H1 (cell line): ENCODE data around the gene HOTAIR. TPM values are rescaled to one million over a fixed set of nuclear protein-coding genes. Genes with fewer than 3 reads are reported as not detected.

ENCODE experiments used
- BCL11A ChIP-seq, 2 experiments: IDR thresholded peaks; one replicate each; pipeline ENCODE4 v1.6.1; 2011; ENCODE audit warnings: low read depth in 2 of 2, low read length in 2 of 2, mild to moderate bottlenecking in 2 of 2
- CBX5 ChIP-seq: fragments of 300-800, 300-1000 bp; sonication (generic); IDR thresholded peaks from 2 replicates; pipeline ENCODE4 v1.7.1; 2016; ENCODE audit warnings: antibody characterized with exemption, low read length, low read depth
- FOSL1 ChIP-seq: IDR thresholded peaks from 2 replicates; pipeline ENCODE4 v1.6.1; 2011; ENCODE audit warnings: mild to moderate bottlenecking, low read depth, low read length, moderate library complexity; ENCODE audit not compliant: insufficient read depth
- GTF2F1 ChIP-seq: IDR thresholded peaks from 2 replicates; pipeline ENCODE4 v1.6.1; 2012; ENCODE audit warnings: low read depth, low read length, improper control_type of control experiment, borderline replicate concordance
- HDAC2 ChIP-seq, 2 experiments: fragments of 300-600 bp in 1 of 2; sonication (generic) in 1 of 2; IDR thresholded peaks; 2 replicates each; pipeline ENCODE4 v1.6.1; 2011 to 2012; ENCODE audit warnings: low read depth in 2 of 2, low read length in 2 of 2, mild to moderate bottlenecking in 2 of 2, moderate library complexity in 2 of 2, borderline replicate concordance in 1 of 2, inconsistent platforms in 1 of 2
- PHF8 ChIP-seq: fragments of 200-600 bp; sonication (generic); conservative IDR thresholded peaks from 2 replicates; pipeline ENCODE4 v1.7.1; 2012; ENCODE audit warnings: low read depth, mild to moderate bottlenecking, inconsistent platforms, low read length, moderate library complexity
- SAP30 ChIP-seq: fragments of 300-600 bp; sonication (generic); IDR thresholded peaks from 2 replicates; pipeline ENCODE4 v1.7.1; 2012; ENCODE audit warnings: low read length, moderate library complexity, mild to moderate bottlenecking, inconsistent platforms; ENCODE audit not compliant: insufficient read depth, insufficient replicate concordance
- polyA plus RNA-seq, 7 experiments: library from polyadenylated mRNA; depleted of rRNA in 3 of 7; stranded (reverse) in 5 of 7; unstranded in 2 of 7; fragments of >200 nt in 5 of 7; fragments of 200-250 nt in 2 of 7; gene quantifications; 1 replicate in 5 of 7; 2 replicates in 1 of 7; 4 replicates in 1 of 7; pipeline versions ENCODE4 v1.2.1 to v1.2.3, GENCODE V29; 2011 to 2013; ENCODE audit warnings: missing spikeins in 2 of 7, mixed read lengths in 2 of 7
- total RNA-seq: library from RNA; stranded (reverse); fragmentation: NEBNext Ultra II Directional; extraction: Animal tissue kit (Norgen Biotek cat#: 25700); gene quantifications from 2 replicates; pipeline ENCODE4 v1.2.1, GENCODE V29; 2021
- TF ChIP-seq, protein P1 (sequence below): fragments of 300-600 bp; sonication (generic); IDR thresholded peaks from 2 replicates; pipeline ENCODE4 v1.7.1; 2012; ENCODE audit warnings: low read length, moderate library complexity, mild to moderate bottlenecking, inconsistent platforms; ENCODE audit not compliant: insufficient replicate concordance

HOTAIR gene
- total and polyA plus RNA-seq, 2 of the 8 experiments (the other 6 are each of a cell fraction or from before 2014, with no cell fraction given): not detected

DNA sequence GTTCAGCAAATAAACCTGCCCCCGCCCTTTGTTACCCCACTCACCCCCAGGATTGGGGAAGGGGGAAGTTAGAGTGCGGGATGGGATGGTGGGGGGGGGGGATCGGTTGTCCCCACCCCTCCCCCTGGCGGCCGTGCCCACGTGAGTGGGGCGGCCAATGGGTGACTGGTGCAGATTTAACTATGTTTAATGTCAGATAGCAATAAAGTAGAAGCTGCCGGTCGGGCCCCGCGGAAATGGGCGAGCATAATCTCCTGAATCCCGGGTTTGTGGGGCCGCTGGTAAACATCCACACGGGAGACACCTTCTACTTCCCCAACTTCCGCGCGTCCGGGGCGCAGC lies 20.1 kb downstream of the HOTAIR start, which contains the start of gene HOXC12 (continued):
- TF ChIP-seq GTF2F1 (no peak), SAP30 (no peak), HDAC2 (IDR thresholded peaks at IDR 0.05; ENCODE audit: borderline replicate concordance in 1 of 2, low read depth in 2 of 2, low read length in 2 of 2) (no peak), PHF8 (no peak), BCL11A (IDR thresholded peaks at IDR 0.05; ENCODE audit: low read depth in 2 of 2, low read length in 2 of 2) (no peak), CBX5 (no peak), FOSL1 (no peak)
- TF ChIP-seq, protein P1, sequence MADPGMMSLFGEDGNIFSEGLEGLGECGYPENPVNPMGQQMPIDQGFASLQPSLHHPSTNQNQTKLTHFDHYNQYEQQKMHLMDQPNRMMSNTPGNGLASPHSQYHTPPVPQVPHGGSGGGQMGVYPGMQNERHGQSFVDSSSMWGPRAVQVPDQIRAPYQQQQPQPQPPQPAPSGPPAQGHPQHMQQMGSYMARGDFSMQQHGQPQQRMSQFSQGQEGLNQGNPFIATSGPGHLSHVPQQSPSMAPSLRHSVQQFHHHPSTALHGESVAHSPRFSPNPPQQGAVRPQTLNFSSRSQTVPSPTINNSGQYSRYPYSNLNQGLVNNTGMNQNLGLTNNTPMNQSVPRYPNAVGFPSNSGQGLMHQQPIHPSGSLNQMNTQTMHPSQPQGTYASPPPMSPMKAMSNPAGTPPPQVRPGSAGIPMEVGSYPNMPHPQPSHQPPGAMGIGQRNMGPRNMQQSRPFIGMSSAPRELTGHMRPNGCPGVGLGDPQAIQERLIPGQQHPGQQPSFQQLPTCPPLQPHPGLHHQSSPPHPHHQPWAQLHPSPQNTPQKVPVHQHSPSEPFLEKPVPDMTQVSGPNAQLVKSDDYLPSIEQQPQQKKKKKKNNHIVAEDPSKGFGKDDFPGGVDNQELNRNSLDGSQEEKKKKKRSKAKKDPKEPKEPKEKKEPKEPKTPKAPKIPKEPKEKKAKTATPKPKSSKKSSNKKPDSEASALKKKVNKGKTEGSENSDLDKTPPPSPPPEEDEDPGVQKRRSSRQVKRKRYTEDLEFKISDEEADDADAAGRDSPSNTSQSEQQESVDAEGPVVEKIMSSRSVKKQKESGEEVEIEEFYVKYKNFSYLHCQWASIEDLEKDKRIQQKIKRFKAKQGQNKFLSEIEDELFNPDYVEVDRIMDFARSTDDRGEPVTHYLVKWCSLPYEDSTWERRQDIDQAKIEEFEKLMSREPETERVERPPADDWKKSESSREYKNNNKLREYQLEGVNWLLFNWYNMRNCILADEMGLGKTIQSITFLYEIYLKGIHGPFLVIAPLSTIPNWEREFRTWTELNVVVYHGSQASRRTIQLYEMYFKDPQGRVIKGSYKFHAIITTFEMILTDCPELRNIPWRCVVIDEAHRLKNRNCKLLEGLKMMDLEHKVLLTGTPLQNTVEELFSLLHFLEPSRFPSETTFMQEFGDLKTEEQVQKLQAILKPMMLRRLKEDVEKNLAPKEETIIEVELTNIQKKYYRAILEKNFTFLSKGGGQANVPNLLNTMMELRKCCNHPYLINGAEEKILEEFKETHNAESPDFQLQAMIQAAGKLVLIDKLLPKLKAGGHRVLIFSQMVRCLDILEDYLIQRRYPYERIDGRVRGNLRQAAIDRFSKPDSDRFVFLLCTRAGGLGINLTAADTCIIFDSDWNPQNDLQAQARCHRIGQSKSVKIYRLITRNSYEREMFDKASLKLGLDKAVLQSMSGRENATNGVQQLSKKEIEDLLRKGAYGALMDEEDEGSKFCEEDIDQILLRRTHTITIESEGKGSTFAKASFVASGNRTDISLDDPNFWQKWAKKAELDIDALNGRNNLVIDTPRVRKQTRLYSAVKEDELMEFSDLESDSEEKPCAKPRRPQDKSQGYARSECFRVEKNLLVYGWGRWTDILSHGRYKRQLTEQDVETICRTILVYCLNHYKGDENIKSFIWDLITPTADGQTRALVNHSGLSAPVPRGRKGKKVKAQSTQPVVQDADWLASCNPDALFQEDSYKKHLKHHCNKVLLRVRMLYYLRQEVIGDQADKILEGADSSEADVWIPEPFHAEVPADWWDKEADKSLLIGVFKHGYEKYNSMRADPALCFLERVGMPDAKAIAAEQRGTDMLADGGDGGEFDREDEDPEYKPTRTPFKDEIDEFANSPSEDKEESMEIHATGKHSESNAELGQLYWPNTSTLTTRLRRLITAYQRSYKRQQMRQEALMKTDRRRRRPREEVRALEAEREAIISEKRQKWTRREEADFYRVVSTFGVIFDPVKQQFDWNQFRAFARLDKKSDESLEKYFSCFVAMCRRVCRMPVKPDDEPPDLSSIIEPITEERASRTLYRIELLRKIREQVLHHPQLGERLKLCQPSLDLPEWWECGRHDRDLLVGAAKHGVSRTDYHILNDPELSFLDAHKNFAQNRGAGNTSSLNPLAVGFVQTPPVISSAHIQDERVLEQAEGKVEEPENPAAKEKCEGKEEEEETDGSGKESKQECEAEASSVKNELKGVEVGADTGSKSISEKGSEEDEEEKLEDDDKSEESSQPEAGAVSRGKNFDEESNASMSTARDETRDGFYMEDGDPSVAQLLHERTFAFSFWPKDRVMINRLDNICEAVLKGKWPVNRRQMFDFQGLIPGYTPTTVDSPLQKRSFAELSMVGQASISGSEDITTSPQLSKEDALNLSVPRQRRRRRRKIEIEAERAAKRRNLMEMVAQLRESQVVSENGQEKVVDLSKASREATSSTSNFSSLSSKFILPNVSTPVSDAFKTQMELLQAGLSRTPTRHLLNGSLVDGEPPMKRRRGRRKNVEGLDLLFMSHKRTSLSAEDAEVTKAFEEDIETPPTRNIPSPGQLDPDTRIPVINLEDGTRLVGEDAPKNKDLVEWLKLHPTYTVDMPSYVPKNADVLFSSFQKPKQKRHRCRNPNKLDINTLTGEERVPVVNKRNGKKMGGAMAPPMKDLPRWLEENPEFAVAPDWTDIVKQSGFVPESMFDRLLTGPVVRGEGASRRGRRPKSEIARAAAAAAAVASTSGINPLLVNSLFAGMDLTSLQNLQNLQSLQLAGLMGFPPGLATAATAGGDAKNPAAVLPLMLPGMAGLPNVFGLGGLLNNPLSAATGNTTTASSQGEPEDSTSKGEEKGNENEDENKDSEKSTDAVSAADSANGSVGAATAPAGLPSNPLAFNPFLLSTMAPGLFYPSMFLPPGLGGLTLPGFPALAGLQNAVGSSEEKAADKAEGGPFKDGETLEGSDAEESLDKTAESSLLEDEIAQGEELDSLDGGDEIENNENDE: no peak
